GM23248 (cell line): Measurements from ENCODE around the gene CDC42.

Experiments used
- EZH2 ChIP-seq: fragments of 200-600 bp; sonication (generic); IDR thresholded peaks from 2 replicates; pipeline ENCODE4 v1.6.1; 2018; ENCODE audit warnings: antibody characterized with exemption, mild to moderate bottlenecking; ENCODE audit not compliant: insufficient read depth, poor library complexity, severe bottlenecking
- EZH2phosphoT487 ChIP-seq: fragments of 200-600 bp; sonication (generic); IDR thresholded peaks from 2 replicates; pipeline ENCODE4 v1.6.1; 2018; ENCODE audit warnings: antibody characterized with exemption, moderate library complexity, mild to moderate bottlenecking, low read depth; ENCODE audit not compliant: insufficient read depth

DNA sequence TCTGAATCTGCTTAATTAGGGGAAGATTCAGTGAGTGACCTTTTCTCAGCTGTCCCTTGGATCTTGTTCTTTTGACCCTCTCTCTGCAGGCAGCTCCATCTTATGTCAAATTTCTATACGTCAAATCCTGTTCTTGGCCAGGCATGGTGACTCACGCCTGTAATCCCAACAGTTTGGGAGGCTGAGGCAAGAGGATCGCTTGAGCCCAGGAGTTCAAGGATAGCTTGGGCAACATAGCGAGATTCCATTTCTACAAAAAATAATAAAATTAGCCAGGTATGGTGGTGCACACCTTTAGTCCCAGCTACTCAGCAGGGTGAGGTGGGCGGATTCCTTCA is 12.3 kb upstream of the CDC42 start:
- no peak for TF ChIP-seq EZH2
- TF ChIP-seq EZH2phosphoT487: no peak
